HepG2 (cell line): Measurements from ENCODE around the gene IL24.

Experiments
- BRCA1 ChIP-seq: sonication (generic); formaldehyde crosslinking; IDR thresholded peaks from 2 replicates; pipeline ENCODE4 v1.4.0; 2020; ENCODE audit warnings: missing genetic modification reagents
- CREM ChIP-seq, 2 experiments: sonication (generic) in 1 of 2; formaldehyde crosslinking in 1 of 2; IDR thresholded peaks; 2 replicates each; pipeline versions ENCODE4 v1.4.0 to v1.6.1; 2016 to 2020; ENCODE audit warnings: antibody characterized with exemption in 1 of 2, mild to moderate bottlenecking in 1 of 2, missing genetic modification reagents in 1 of 2
- FOXP1 ChIP-seq, 2 experiments: fragments of 450-650 bp in 1 of 2; IDR thresholded peaks; 2 replicates each; pipeline ENCODE4 v1.6.1; 2017 to 2018; ENCODE audit warnings: antibody characterized with exemption in 1 of 2
- HMG20A ChIP-seq: IDR thresholded peaks from 2 replicates; pipeline ENCODE4 v1.6.1; 2016; ENCODE audit warnings: borderline replicate concordance
- POLR2AphosphoS5 ChIP-seq: IDR thresholded peaks from 2 replicates; pipeline ENCODE4 v1.6.1; 2012; ENCODE audit warnings: low read depth, low read length
- SP2 ChIP-seq: sonication (generic); formaldehyde crosslinking; IDR thresholded peaks from 2 replicates; pipeline ENCODE4 v1.5.1; 2020; ENCODE audit warnings: mild to moderate bottlenecking, missing genetic modification reagents
- TCF7L2 ChIP-seq: IDR thresholded peaks from 2 replicates; pipeline ENCODE4 v1.6.1; 2011; ENCODE audit warnings: mild to moderate bottlenecking, low read depth, low read length, moderate library complexity
- ZKSCAN8 ChIP-seq: IDR thresholded peaks from 2 replicates; pipeline ENCODE4 v1.6.1; 2016; ENCODE audit warnings: borderline replicate concordance, missing genetic modification reagents, missing compliant biosample characterization
- ZNF138 ChIP-seq: sonication (generic); formaldehyde crosslinking; IDR thresholded peaks from 2 replicates; pipeline ENCODE4 v1.5.0; 2020; ENCODE audit warnings: mild to moderate bottlenecking, low read depth, missing genetic modification reagents
- ZNF460 ChIP-seq: sonication (generic); formaldehyde crosslinking; IDR thresholded peaks from 2 replicates; pipeline ENCODE4 v1.5.1; 2020; ENCODE audit warnings: missing genetic modification reagents, mild to moderate bottlenecking, borderline replicate concordance
- TF ChIP-seq, protein P1 (sequence below): sonication (generic); formaldehyde crosslinking; IDR thresholded peaks from 2 replicates; pipeline ENCODE4 v1.5.0; 2020; ENCODE audit warnings: mild to moderate bottlenecking, missing genetic modification reagents, moderate library complexity
- TF ChIP-seq, protein P2 (sequence below): sonication (generic); formaldehyde crosslinking; IDR thresholded peaks from 2 replicates; pipeline ENCODE4 v1.5.0; 2020; ENCODE audit warnings: mild to moderate bottlenecking, low read depth, missing genetic modification reagents, borderline replicate concordance
- TF ChIP-seq, protein P3 (sequence below): IDR thresholded peaks from 2 replicates; pipeline ENCODE4 v1.6.1; 2012; ENCODE audit warnings: inconsistent platforms
- TF ChIP-seq, protein P4 (sequence below), 2 experiments: sonication (generic) in 1 of 2; formaldehyde crosslinking in 1 of 2; IDR thresholded peaks; 2 replicates each; pipeline versions ENCODE4 v1.4.0 to v1.6.1; 2016 to 2020; ENCODE audit warnings: borderline replicate concordance in 1 of 2, low read depth in 1 of 2, mild to moderate bottlenecking in 1 of 2, missing genetic modification reagents in 1 of 2

DNA sequence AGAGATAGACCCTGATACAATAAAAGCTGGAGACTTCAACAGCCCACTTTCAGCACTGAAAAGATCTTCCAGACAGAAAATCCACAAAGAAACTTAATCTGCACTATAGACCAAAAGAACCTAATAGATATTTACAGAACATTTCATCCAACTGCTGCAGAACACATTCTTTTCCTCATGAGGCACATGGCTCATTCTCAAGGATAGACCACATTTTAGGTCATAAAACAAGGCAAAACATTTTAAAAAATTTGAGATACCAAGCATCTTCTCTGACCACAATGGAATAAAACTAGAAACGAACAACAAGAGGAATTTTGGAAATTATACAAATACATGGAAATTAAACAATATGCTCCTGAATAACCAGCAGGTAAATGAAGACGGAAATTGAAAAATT is 46.8 kb upstream of the IL24 start:
- TF ChIP-seq, protein P1, sequence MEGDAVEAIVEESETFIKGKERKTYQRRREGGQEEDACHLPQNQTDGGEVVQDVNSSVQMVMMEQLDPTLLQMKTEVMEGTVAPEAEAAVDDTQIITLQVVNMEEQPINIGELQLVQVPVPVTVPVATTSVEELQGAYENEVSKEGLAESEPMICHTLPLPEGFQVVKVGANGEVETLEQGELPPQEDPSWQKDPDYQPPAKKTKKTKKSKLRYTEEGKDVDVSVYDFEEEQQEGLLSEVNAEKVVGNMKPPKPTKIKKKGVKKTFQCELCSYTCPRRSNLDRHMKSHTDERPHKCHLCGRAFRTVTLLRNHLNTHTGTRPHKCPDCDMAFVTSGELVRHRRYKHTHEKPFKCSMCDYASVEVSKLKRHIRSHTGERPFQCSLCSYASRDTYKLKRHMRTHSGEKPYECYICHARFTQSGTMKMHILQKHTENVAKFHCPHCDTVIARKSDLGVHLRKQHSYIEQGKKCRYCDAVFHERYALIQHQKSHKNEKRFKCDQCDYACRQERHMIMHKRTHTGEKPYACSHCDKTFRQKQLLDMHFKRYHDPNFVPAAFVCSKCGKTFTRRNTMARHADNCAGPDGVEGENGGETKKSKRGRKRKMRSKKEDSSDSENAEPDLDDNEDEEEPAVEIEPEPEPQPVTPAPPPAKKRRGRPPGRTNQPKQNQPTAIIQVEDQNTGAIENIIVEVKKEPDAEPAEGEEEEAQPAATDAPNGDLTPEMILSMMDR (CRISPR knock-in tag) = no peak
- TF ChIP-seq FOXP1 (IDR thresholded peaks at IDR 0.05) = no peak
- TF ChIP-seq FOXP1 (CRISPR knock-in tag; IDR thresholded peaks at IDR 0.05) = no peak
- TF ChIP-seq, protein P2, sequence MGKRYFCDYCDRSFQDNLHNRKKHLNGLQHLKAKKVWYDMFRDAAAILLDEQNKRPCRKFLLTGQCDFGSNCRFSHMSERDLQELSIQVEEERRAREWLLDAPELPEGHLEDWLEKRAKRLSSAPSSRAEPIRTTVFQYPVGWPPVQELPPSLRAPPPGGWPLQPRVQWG = no peak
- TF ChIP-seq, protein P3, sequence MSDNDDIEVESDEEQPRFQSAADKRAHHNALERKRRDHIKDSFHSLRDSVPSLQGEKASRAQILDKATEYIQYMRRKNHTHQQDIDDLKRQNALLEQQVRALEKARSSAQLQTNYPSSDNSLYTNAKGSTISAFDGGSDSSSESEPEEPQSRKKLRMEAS = no peak
- no peak for TF ChIP-seq BRCA1 (CRISPR knock-in tag)
- TF ChIP-seq POLR2AphosphoS5 = no peak
- no peak for TF ChIP-seq SP2 (CRISPR knock-in tag)
- no peak for TF ChIP-seq HMG20A (CRISPR knock-in tag)
- no peak for TF ChIP-seq ZNF138 (CRISPR knock-in tag)
- no peak for TF ChIP-seq ZKSCAN8 (CRISPR knock-in tag)
- no peak for TF ChIP-seq TCF7L2
- no peak for TF ChIP-seq ZNF460 (CRISPR knock-in tag)
- no peak for TF ChIP-seq CREM (IDR thresholded peaks at IDR 0.05)
- TF ChIP-seq CREM (CRISPR knock-in tag; IDR thresholded peaks at IDR 0.05) = no peak
- TF ChIP-seq, protein P4, sequence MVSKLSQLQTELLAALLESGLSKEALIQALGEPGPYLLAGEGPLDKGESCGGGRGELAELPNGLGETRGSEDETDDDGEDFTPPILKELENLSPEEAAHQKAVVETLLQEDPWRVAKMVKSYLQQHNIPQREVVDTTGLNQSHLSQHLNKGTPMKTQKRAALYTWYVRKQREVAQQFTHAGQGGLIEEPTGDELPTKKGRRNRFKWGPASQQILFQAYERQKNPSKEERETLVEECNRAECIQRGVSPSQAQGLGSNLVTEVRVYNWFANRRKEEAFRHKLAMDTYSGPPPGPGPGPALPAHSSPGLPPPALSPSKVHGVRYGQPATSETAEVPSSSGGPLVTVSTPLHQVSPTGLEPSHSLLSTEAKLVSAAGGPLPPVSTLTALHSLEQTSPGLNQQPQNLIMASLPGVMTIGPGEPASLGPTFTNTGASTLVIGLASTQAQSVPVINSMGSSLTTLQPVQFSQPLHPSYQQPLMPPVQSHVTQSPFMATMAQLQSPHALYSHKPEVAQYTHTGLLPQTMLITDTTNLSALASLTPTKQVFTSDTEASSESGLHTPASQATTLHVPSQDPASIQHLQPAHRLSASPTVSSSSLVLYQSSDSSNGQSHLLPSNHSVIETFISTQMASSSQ (IDR thresholded peaks at IDR 0.05; ENCODE audit: low read depth) = no peak
- TF ChIP-seq, protein P4 (CRISPR knock-in tag; IDR thresholded peaks at IDR 0.05; ENCODE audit: borderline replicate concordance) = no peak
